ENCODE measurements around the gene APAF1.

APAF1 gene

GRCh38 chr12:98701166-98701565 is 56.1 kb downstream of the APAF1 start:
- H3K27me3 ChIP-seq (ENCODE audit: insufficient read depth, low read length) = no peaks in the 10 kb centered on the region
- no peaks in the 10 kb centered on the region for H3K9me3 ChIP-seq (ENCODE audit: insufficient read depth, low read depth, low read length)
- no peak overlapping the region for H3K9ac ChIP-seq (ENCODE audit: low read depth, low read length)
- no peak overlapping the region for H3K4me3 ChIP-seq (ENCODE audit: low read length)
- peaks cover 6% of the 10 kb centered on the region for H3K36me3 ChIP-seq (ENCODE audit: insufficient read depth, low read depth, low read length)
- H3K27ac ChIP-seq (ENCODE audit: low read length) = no peak overlapping the region
- peaks cover 6% of the 10 kb centered on the region for H3K4me1 ChIP-seq (ENCODE audit: insufficient read depth, low read length)

GRCh38 chr12:98709022-98709421 is 63.9 kb downstream of the APAF1 start:
- H3K4me1 ChIP-seq (ENCODE audit: insufficient read depth, low read length) = no peaks in the 10 kb centered on the region; the same call in 1 of the 2 replicates
- H3K27me3 ChIP-seq (ENCODE audit: insufficient read depth, low read length) = no peaks in the 10 kb centered on the region
- H3K36me3 ChIP-seq (ENCODE audit: insufficient read depth, low read depth, low read length) = 0 out of 2 replicates have a peak, but pooled peaks cover 11% of the 10 kb centered on the region
- H3K9me3 ChIP-seq (ENCODE audit: insufficient read depth, low read depth, low read length) = no peaks in the 10 kb centered on the region
- H3K27ac ChIP-seq (ENCODE audit: low read length) = no peak overlapping the region
- no peak overlapping the region for H3K4me3 ChIP-seq (ENCODE audit: low read length)
- no peak overlapping the region for H3K9ac ChIP-seq (ENCODE audit: low read depth, low read length)

GRCh38 chr12:98714426-98714825 is 69.3 kb downstream of the APAF1 start:
- Histone ChIP-seq H3K9ac (ENCODE audit: low read depth, low read length) (no peak overlapping the region), H3K9me3 (ENCODE audit: insufficient read depth, low read depth, low read length) (no peaks in the 10 kb centered on the region), H3K4me1 (ENCODE audit: insufficient read depth, low read length) (no peaks in the 10 kb centered on the region), H3K36me3 (ENCODE audit: insufficient read depth, low read depth, low read length) (peaks cover 13% of the 10 kb centered on the region; the same call in 1 of the 2 replicates), H3K27ac (ENCODE audit: low read length) (no peak overlapping the region), H3K27me3 (ENCODE audit: insufficient read depth, low read length) (no peaks in the 10 kb centered on the region), H3K4me3 (ENCODE audit: low read length) (no peak overlapping the region)

GRCh38 chr12:98719515-98720504 is 74.7 kb downstream of the APAF1 start:
- H3K36me3 ChIP-seq (ENCODE audit: insufficient read depth, low read depth, low read length) = peaks cover 24% of the 10 kb centered on the region
- H3K9ac ChIP-seq (ENCODE audit: low read depth, low read length) = no peak overlapping the region
- no peaks in the 10 kb centered on the region for H3K27me3 ChIP-seq (ENCODE audit: insufficient read depth, low read length)
- no peaks in the 10 kb centered on the region for H3K4me1 ChIP-seq (ENCODE audit: insufficient read depth, low read length)
- no peaks in the 10 kb centered on the region for H3K9me3 ChIP-seq (ENCODE audit: insufficient read depth, low read depth, low read length)
- no peak overlapping the region for H3K27ac ChIP-seq (ENCODE audit: low read length)
- no peak overlapping the region for H3K4me3 ChIP-seq (ENCODE audit: low read length)

- H3K9me3 ChIP-seq (ENCODE audit: insufficient read depth, low read depth, low read length) = no peaks in the 10 kb centered on the region
- no peaks in the 10 kb centered on the region for H3K27me3 ChIP-seq (ENCODE audit: insufficient read depth, low read length)
- H3K4me1 ChIP-seq (ENCODE audit: insufficient read depth, low read length) = no peaks in the 10 kb centered on the region
- H3K27ac ChIP-seq (ENCODE audit: low read length) = no peak overlapping the region
- peaks cover 23% of the 10 kb centered on the region for H3K36me3 ChIP-seq (ENCODE audit: insufficient read depth, low read depth, low read length)
- H3K4me3 ChIP-seq (ENCODE audit: low read length) = no peak overlapping the region
- no peak overlapping the region for H3K9ac ChIP-seq (ENCODE audit: low read depth, low read length)
These were observed 76.2 kb downstream of the APAF1 start for GRCh38 chr12:98721204-98721702.

- Histone ChIP-seq H3K9ac (ENCODE audit: low read depth, low read length) (no peak overlapping the region), H3K27me3 (ENCODE audit: insufficient read depth, low read length) (no peaks in the 10 kb centered on the region), H3K4me1 (ENCODE audit: insufficient read depth, low read length) (no peaks in the 10 kb centered on the region), H3K36me3 (ENCODE audit: insufficient read depth, low read depth, low read length) (peaks cover 40% of the 10 kb centered on the region), H3K4me3 (ENCODE audit: low read length) (no peak overlapping the region), H3K27ac (ENCODE audit: low read length) (no peak overlapping the region), H3K9me3 (ENCODE audit: insufficient read depth, low read depth, low read length) (no peaks in the 10 kb centered on the region)
These were observed 79.5 kb downstream of the APAF1 start for GRCh38 chr12:98724384-98725155.

GRCh38 chr12:98725476-98726247 is 80.6 kb downstream of the APAF1 start:
- H3K27ac ChIP-seq (ENCODE audit: low read length) = no peak overlapping the region
- no peaks in the 10 kb centered on the region for H3K9me3 ChIP-seq (ENCODE audit: insufficient read depth, low read depth, low read length)
- peaks cover 45% of the 10 kb centered on the region for H3K36me3 ChIP-seq (ENCODE audit: insufficient read depth, low read depth, low read length)
- no peaks in the 10 kb centered on the region for H3K27me3 ChIP-seq (ENCODE audit: insufficient read depth, low read length)
- no peak overlapping the region for H3K9ac ChIP-seq (ENCODE audit: low read depth, low read length)
- no peak overlapping the region for H3K4me3 ChIP-seq (ENCODE audit: low read length)
- no peaks in the 10 kb centered on the region for H3K4me1 ChIP-seq (ENCODE audit: insufficient read depth, low read length)

GRCh38 chr12:98727196-98727595 is 82.1 kb downstream of the APAF1 start:
- no peak overlapping the region for H3K4me3 ChIP-seq (ENCODE audit: low read length)
- no peaks in the 10 kb centered on the region for H3K4me1 ChIP-seq (ENCODE audit: insufficient read depth, low read length)
- no peaks in the 10 kb centered on the region for H3K9me3 ChIP-seq (ENCODE audit: insufficient read depth, low read depth, low read length)
- no peak overlapping the region for H3K27ac ChIP-seq (ENCODE audit: low read length)
- no peaks in the 10 kb centered on the region for H3K27me3 ChIP-seq (ENCODE audit: insufficient read depth, low read length)
- no peak overlapping the region for H3K9ac ChIP-seq (ENCODE audit: low read depth, low read length)
- peaks cover 52% of the 10 kb centered on the region for H3K36me3 ChIP-seq (ENCODE audit: insufficient read depth, low read depth, low read length)

GRCh38 chr12:98730412-98730811 is 85.3 kb downstream of the APAF1 start:
- Histone ChIP-seq H3K36me3 (ENCODE audit: insufficient read depth, low read depth, low read length) (peaks cover 44% of the 10 kb centered on the region), H3K4me1 (ENCODE audit: insufficient read depth, low read length) (no peaks in the 10 kb centered on the region), H3K4me3 (ENCODE audit: low read length) (no peak overlapping the region), H3K27ac (ENCODE audit: low read length) (no peak overlapping the region), H3K27me3 (ENCODE audit: insufficient read depth, low read length) (no peaks in the 10 kb centered on the region), H3K9me3 (ENCODE audit: insufficient read depth, low read depth, low read length) (no peaks in the 10 kb centered on the region), H3K9ac (ENCODE audit: low read depth, low read length) (no peak overlapping the region)

GRCh38 chr12:98733667-98734350 is 88.7 kb downstream of the APAF1 start:
- H3K27ac ChIP-seq (ENCODE audit: low read length) = no peak overlapping the region
- no peaks in the 10 kb centered on the region for H3K9me3 ChIP-seq (ENCODE audit: insufficient read depth, low read depth, low read length)
- H3K9ac ChIP-seq (ENCODE audit: low read depth, low read length) = no peak overlapping the region
- no peaks in the 10 kb centered on the region for H3K27me3 ChIP-seq (ENCODE audit: insufficient read depth, low read length)
- peaks cover 21% of the 10 kb centered on the region for H3K36me3 ChIP-seq (ENCODE audit: insufficient read depth, low read depth, low read length)
- 0 out of 2 replicates have a peak, but pooled peaks cover 2% of the 10 kb centered on the region for H3K4me1 ChIP-seq (ENCODE audit: insufficient read depth, low read length)
- no peak overlapping the region for H3K4me3 ChIP-seq (ENCODE audit: low read length)

GRCh38 chr12:98735821-98736220 is 90.7 kb downstream of the APAF1 start:
- H3K9ac ChIP-seq (ENCODE audit: low read depth, low read length) = no peak overlapping the region
- H3K9me3 ChIP-seq (ENCODE audit: insufficient read depth, low read depth, low read length) = no peaks in the 10 kb centered on the region
- H3K4me3 ChIP-seq (ENCODE audit: low read length) = no peak overlapping the region
- H3K27me3 ChIP-seq (ENCODE audit: insufficient read depth, low read length) = no peaks in the 10 kb centered on the region
- H3K27ac ChIP-seq (ENCODE audit: low read length) = no peak overlapping the region
- H3K36me3 ChIP-seq (ENCODE audit: insufficient read depth, low read depth, low read length) = peaks cover 12% of the 10 kb centered on the region
- 0 out of 2 replicates have a peak, but pooled peaks cover 2% of the 10 kb centered on the region for H3K4me1 ChIP-seq (ENCODE audit: insufficient read depth, low read length)
